IPS-18a (cell line): ENCODE data around the gene PRICKLE1.

ENCODE experiments used
- H3K27ac ChIP-seq: one replicate; pipeline ENCODE4 v1.5.1; 2013; ENCODE audit warnings: low read length
- H3K27me3 ChIP-seq: one replicate; pipeline ENCODE4 v1.6.1; 2013; ENCODE audit warnings: mild to moderate bottlenecking, low read length; ENCODE audit not compliant: control insufficient read depth, insufficient read depth
- H3K36me3 ChIP-seq: one replicate; pipeline ENCODE4 v1.6.1; 2013; ENCODE audit warnings: low read depth, low read length; ENCODE audit not compliant: control insufficient read depth
- H3K4me1 ChIP-seq: one replicate; pipeline ENCODE4 v1.6.1; 2013; ENCODE audit warnings: low read depth, low read length; ENCODE audit not compliant: control insufficient read depth
- H3K4me3 ChIP-seq: one replicate; pipeline ENCODE4 v1.5.1; 2013; ENCODE audit warnings: low read length
- H3K9ac ChIP-seq: one replicate; pipeline ENCODE4 v1.6.1; 2013; ENCODE audit warnings: mild to moderate bottlenecking, low read length, moderate library complexity
- H3K9me3 ChIP-seq: one replicate; pipeline ENCODE4 v1.6.1; 2013; ENCODE audit warnings: low read depth, low read length; ENCODE audit not compliant: control insufficient read depth

PRICKLE1 gene

DNA sequence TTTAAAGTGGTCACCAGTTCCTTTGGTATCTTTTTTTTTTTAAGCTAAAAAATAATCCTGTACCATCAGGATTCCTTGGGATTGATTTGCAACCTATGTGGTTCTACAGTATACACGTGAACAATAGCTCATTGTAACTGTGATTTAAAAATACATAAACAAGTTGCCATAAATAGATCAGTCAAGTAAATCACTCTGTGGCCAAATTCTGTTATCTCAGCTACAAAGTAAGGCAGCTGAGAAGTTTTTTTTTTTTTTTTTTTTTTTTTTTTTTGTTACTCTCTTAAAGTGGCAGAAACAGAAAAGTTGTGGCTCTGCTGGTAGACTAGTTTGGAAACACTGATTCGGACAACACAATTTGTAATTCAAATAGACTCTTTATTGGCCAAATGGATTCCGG is 104.5 kb downstream of the PRICKLE1 start:
- Histone ChIP-seq H3K9me3 (no peaks in the 10 kb centered on the region), H3K27me3 (peaks cover 16% of the 10 kb centered on the region), H3K4me1 (peaks cover 51% of the 10 kb centered on the region), H3K36me3 (peaks cover 11% of the 10 kb centered on the region), H3K27ac (peak overlapping the region; percentile 61), H3K9ac (peak overlapping the region; percentile 75), H3K4me3 (peak overlapping the region; percentile 92)

- Histone ChIP-seq H3K36me3 (peaks cover 16% of the 10 kb centered on the region), H3K9ac (peak overlapping the region; percentile 75), H3K27me3 (peaks cover 16% of the 10 kb centered on the region), H3K9me3 (no peaks in the 10 kb centered on the region), H3K4me3 (peak overlapping the region; percentile 92), H3K4me1 (peaks cover 62% of the 10 kb centered on the region), H3K27ac (peak overlapping the region; percentile 30)
Measured at GRCh38 chr12:42483521-42483790, 106.1 kb downstream of the PRICKLE1 start.

DNA sequence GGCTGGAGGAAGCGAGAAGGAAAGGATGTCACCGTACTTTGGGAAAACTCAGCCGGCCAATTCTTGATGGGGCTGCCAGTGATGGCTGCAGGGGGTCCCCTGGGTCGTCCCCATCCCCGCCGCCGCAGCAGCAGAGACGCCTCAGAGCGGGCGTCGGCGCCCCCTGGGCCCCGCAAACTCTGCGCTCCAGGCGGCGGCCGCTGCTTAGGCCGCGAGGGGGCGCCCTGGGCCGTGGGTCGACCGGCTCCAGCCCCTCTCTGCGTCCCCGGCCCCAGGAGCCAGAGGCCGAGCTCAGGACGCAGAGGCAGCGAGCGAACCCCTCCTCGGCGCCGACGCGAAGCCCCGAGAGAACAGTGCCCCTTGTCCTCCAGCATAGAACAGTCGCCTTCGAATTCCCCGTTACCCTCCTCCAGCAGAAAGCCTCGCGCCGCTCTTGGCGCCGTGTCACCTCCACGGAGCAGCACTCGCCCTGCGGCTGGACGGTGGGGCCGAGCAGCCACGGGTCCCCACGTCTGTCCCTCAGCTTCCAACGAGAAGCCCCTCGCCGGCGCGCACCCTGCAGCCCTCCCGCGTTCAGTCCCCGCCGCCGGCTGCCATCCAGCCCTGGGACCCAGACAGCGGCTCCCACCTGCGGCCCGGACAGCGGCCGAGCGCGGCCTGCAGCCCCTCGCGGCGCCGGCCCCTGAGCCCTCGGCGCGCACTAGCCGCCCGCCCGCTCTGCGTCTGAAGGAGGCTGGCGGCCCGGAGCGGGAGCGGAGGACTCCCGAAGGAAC is 106.6 kb downstream of the PRICKLE1 start:
- Histone ChIP-seq H3K4me1 (peaks cover 67% of the 10 kb centered on the region), H3K36me3 (peaks cover 18% of the 10 kb centered on the region), H3K27me3 (peaks cover 12% of the 10 kb centered on the region), H3K9ac (peak overlapping the region; percentile 75), H3K27ac (no peak overlapping the region), H3K9me3 (no peaks in the 10 kb centered on the region), H3K4me3 (peak overlapping the region; percentile 92)

- peak overlapping the region; percentile 63 for H3K9ac ChIP-seq
- peaks cover 5% of the 10 kb centered on the region for H3K27me3 ChIP-seq
- no peak overlapping the region for H3K27ac ChIP-seq
Measured at GRCh38 chr12:42482041-42482747, 107.4 kb downstream of the PRICKLE1 start.

DNA sequence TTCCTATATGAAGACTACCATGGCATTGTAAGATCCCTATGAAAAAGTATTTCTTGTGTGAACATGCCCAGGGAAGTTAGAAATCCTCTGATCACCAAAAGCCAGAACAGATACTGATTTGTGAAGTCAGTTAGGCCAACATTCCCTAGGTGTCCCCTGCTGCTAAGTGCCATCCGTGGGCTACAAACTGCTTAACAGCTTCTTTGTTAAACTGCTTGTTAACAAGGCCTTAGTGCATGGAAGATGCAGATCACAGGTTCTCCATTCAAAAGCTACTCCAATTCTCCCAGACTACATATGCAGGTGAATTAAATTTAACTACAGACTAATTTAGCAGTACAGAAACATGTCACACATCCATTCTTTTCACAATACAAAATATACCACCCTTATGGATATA is 108.2 kb downstream of the PRICKLE1 start:
- Histone ChIP-seq H3K4me1 (peaks cover 54% of the 10 kb centered on the region), H3K9ac (peak overlapping the region; percentile 63), H3K4me3 (peak overlapping the region; percentile 92), H3K27me3 (no peaks in the 10 kb centered on the region), H3K27ac (no peak overlapping the region), H3K9me3 (no peaks in the 10 kb centered on the region), H3K36me3 (peaks cover 21% of the 10 kb centered on the region)

More at GRCh38 chr12:42482041-42482747, 107.4 kb downstream of the PRICKLE1 start:
- peak overlapping the region; percentile 92 for H3K4me3 ChIP-seq
- H3K9me3 ChIP-seq, result no peaks in the 10 kb centered on the region
- peaks cover 63% of the 10 kb centered on the region for H3K4me1 ChIP-seq
- H3K36me3 ChIP-seq, result peaks cover 21% of the 10 kb centered on the region

DNA sequence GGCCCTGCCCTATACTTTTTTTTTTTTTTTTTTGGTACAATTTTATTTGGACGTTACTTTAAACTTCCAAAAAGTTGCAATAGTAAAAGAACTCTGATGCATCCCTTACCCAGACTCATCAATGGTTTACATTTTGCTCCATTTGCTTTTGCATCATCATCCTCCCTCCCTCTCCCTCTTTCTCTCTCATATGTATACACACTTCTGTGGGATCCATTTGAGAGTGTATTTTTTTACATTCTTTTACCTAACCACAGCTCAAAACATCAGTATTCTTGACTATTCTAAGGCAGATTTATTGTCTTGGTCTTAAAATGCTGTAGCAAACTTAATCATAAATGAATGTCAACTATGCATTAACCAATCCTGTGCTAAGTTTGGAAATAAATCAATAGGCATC is 111.6 kb downstream of the PRICKLE1 start:
- Histone ChIP-seq H3K9me3 (no peaks in the 10 kb centered on the region), H3K36me3 (peaks cover 21% of the 10 kb centered on the region), H3K4me3 (no peak overlapping the region), H3K9ac (no peak overlapping the region), H3K27ac (no peak overlapping the region), H3K4me1 (peaks cover 56% of the 10 kb centered on the region), H3K27me3 (no peaks in the 10 kb centered on the region)

DNA sequence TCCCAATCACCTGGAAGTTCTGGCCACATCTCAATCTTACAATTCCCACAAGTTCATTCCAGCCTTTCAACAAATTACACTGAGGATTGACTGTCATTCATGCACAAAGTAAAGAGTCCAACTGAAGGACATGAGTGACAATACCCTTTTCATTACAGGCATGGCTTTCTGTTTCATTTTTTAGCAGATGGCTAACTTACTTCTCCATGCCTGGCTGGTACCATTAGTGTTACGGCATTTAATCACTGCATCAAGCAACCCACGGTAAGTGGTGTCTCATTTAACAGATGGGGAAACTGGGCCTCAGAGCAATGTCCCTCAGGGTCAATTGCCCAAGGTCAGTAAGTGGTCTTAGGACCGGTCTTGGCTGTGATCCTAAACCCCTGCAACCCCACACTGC is 114.4 kb downstream of the PRICKLE1 start:
- Histone ChIP-seq H3K36me3 (peaks cover 37% of the 10 kb centered on the region), H3K4me1 (peaks cover 55% of the 10 kb centered on the region), H3K9me3 (no peaks in the 10 kb centered on the region), H3K4me3 (no peak overlapping the region), H3K27ac (no peak overlapping the region), H3K27me3 (no peaks in the 10 kb centered on the region), H3K9ac (no peak overlapping the region)

DNA sequence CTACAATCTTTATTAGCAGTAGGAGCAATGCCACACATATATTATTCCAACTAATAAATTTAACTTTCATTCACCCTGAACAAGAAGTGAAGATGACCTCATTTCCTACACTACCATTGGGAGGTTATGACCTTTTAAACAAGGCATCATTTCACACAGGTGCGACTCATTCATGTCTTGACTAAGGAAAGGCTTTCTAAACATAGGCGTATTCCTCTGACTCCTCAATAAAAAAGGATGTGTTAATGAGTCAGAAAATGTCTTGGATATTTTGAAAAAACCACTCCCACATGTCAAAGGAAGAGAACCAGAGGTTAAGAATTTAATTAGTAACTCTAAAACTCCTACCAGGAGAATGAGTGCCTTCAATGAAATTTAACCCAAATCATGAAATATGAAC is 115.2 kb downstream of the PRICKLE1 start:
- no peak overlapping the region for H3K4me3 ChIP-seq
- H3K36me3 ChIP-seq, result peaks cover 44% of the 10 kb centered on the region
- no peak overlapping the region for H3K27ac ChIP-seq
- no peaks in the 10 kb centered on the region for H3K9me3 ChIP-seq
- H3K9ac ChIP-seq, result no peak overlapping the region
- H3K27me3 ChIP-seq, result no peaks in the 10 kb centered on the region
- H3K4me1 ChIP-seq, result peaks cover 52% of the 10 kb centered on the region

DNA sequence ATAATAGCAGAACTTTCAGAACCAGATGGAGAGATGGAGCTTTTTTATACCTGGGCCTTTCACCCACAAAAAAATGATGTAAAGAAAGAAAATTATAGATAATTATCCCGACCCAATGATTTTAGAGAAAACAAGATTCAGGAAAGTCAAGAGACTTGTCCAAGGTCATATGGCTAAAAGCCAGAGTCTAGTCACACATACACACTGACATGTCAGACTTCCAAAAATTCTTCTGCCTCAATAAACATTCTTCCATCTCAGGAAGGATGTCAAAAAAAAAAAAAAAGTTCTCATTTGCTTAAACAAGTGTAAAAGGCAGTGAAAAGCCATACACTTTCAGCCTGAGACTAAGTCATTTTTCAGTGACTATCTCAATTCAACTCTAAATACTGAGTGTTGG is 116.0 kb downstream of the PRICKLE1 start:
- H3K9me3 ChIP-seq, result no peaks in the 10 kb centered on the region
- H3K27ac ChIP-seq, result no peak overlapping the region
- no peak overlapping the region for H3K4me3 ChIP-seq
- peaks cover 48% of the 10 kb centered on the region for H3K36me3 ChIP-seq
- no peak overlapping the region for H3K9ac ChIP-seq
- no peaks in the 10 kb centered on the region for H3K27me3 ChIP-seq
- peaks cover 44% of the 10 kb centered on the region for H3K4me1 ChIP-seq

DNA sequence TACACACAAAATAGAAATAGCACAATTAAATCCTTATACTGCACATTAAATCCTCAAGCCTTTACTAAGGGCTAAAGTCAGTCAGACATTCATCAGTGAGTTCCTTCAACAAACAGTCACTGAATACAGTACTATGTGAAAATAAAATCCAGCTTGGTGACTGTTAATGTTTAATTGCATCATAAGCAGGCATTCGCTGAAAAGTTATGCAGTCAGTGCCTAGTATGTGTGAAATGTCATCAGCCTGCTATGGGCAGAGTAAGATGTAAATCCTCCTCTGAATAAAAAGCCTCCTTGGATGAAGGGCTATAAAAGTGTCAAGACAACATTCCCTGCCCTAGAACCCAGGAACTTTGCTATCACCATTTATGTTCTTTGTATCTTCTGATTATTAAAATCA is 116.4 kb downstream of the PRICKLE1 start:
- no peak overlapping the region for H3K9ac ChIP-seq

GRCh38 chr12:42472376-42472775 is 117.2 kb downstream of the PRICKLE1 start:
- H3K27ac ChIP-seq, result no peak overlapping the region

More for the DNA sequence above, 116.4 kb downstream of the PRICKLE1 start:
- Histone ChIP-seq H3K4me1 (peaks cover 40% of the 10 kb centered on the region), H3K4me3 (no peak overlapping the region), H3K27me3 (no peaks in the 10 kb centered on the region), H3K9me3 (no peaks in the 10 kb centered on the region), H3K36me3 (peaks cover 50% of the 10 kb centered on the region), H3K27ac (no peak overlapping the region)

More at GRCh38 chr12:42472376-42472775, 117.2 kb downstream of the PRICKLE1 start:
- H3K36me3 ChIP-seq, result peaks cover 52% of the 10 kb centered on the region
- no peaks in the 10 kb centered on the region for H3K27me3 ChIP-seq
- no peaks in the 10 kb centered on the region for H3K9me3 ChIP-seq
- no peak overlapping the region for H3K4me3 ChIP-seq
- no peak overlapping the region for H3K9ac ChIP-seq
- H3K4me1 ChIP-seq, result peaks cover 38% of the 10 kb centered on the region
